H9 (cell line): ENCODE results near the gene ABCG1. TPM values are rescaled to one million over a fixed set of nuclear protein-coding genes. Genes with fewer than 3 reads are reported as not detected.

ENCODE experiments used
- DNase-seq: peaks from one replicate; pipeline ENCODE4 v3.0.0-alpha.2; 2017
- H2AFZ ChIP-seq: one replicate; pipeline ENCODE4 v1.6.1; 2013; ENCODE audit warnings: mild to moderate bottlenecking, low read length, control low read depth, moderate library complexity
- H2AK5ac ChIP-seq: 2 replicates; pipeline ENCODE4 v1.6.1; 2013; ENCODE audit warnings: low read length, control low read depth, mixed read lengths; ENCODE audit not compliant: insufficient read length
- H2BK120ac ChIP-seq: one replicate; pipeline ENCODE4 v1.6.1; 2013; ENCODE audit warnings: low read depth, mild to moderate bottlenecking, low read length, control low read depth, inconsistent platforms; ENCODE audit not compliant: poor library complexity, severe bottlenecking
- H2BK12ac ChIP-seq: 2 replicates; pipeline ENCODE4 v1.6.1; 2013; ENCODE audit warnings: low read length, control low read depth, mixed read lengths, low read depth; ENCODE audit not compliant: insufficient read length
- H2BK15ac ChIP-seq: 2 replicates; pipeline ENCODE4 v1.6.1; 2013; ENCODE audit warnings: low read depth, low read length, control low read depth
- H2BK20ac ChIP-seq: one replicate; pipeline ENCODE4 v1.6.1; 2013; ENCODE audit warnings: low read depth, mild to moderate bottlenecking, low read length, control low read depth, inconsistent platforms; ENCODE audit not compliant: poor library complexity, severe bottlenecking
- H2BK5ac ChIP-seq: 2 replicates; pipeline ENCODE4 v1.6.1; 2013; ENCODE audit warnings: low read length, control low read depth, mixed read lengths; ENCODE audit not compliant: insufficient read length
- H3K14ac ChIP-seq: 2 replicates; pipeline ENCODE4 v1.6.1; 2013; ENCODE audit warnings: low read length, control low read depth; ENCODE audit not compliant: insufficient read depth
- H3K18ac ChIP-seq: 2 replicates; pipeline ENCODE4 v1.6.1; 2013; ENCODE audit warnings: low read depth, mild to moderate bottlenecking, mixed read lengths, low read length, control low read depth; ENCODE audit not compliant: insufficient read length
- H3K23ac ChIP-seq: 2 replicates; pipeline ENCODE4 v1.6.1; 2013; ENCODE audit warnings: low read length, control low read depth, mixed read lengths, low read depth; ENCODE audit not compliant: insufficient read length
- H3K23me2 ChIP-seq: 2 replicates; pipeline ENCODE4 v1.6.1; 2013; ENCODE audit warnings: low read depth, mild to moderate bottlenecking, mixed read lengths, low read length, control low read depth; ENCODE audit not compliant: insufficient read length, poor library complexity, severe bottlenecking
- H3K27ac ChIP-seq: 2 replicates; pipeline ENCODE4 v1.5.1; 2013; ENCODE audit warnings: low read length, control low read depth, mixed read lengths, low read depth; ENCODE audit not compliant: insufficient read length
- H3K27me3 ChIP-seq: 2 replicates; pipeline ENCODE4 v1.6.1; 2013; ENCODE audit warnings: low read length, control low read depth, inconsistent platforms; ENCODE audit not compliant: insufficient read depth
- H3K4ac ChIP-seq: 2 replicates; pipeline ENCODE4 v1.6.1; 2013; ENCODE audit warnings: low read depth, mild to moderate bottlenecking, control low read depth, inconsistent platforms, low read length, moderate library complexity
- H3K4me1 ChIP-seq: 2 replicates; pipeline ENCODE4 v1.6.1; 2013; ENCODE audit warnings: low read length, control low read depth, inconsistent platforms; ENCODE audit not compliant: insufficient read depth
- H3K4me2 ChIP-seq: 2 replicates; pipeline ENCODE4 v1.6.1; 2013; ENCODE audit warnings: low read length, control low read depth, mixed read lengths; ENCODE audit not compliant: insufficient read length, insufficient read depth
- H3K56ac ChIP-seq: 2 replicates; pipeline ENCODE4 v1.6.1; 2013; ENCODE audit warnings: low read depth, mild to moderate bottlenecking, mixed read lengths, low read length, control low read depth; ENCODE audit not compliant: insufficient read length
- H3K79me1 ChIP-seq: 2 replicates; pipeline ENCODE4 v1.6.1; 2013; ENCODE audit warnings: low read depth, mild to moderate bottlenecking, moderate library complexity, low read length, control low read depth, inconsistent platforms; ENCODE audit not compliant: insufficient read depth, poor library complexity, severe bottlenecking
- H3K79me2 ChIP-seq: 2 replicates; pipeline ENCODE4 v1.6.1; 2013; ENCODE audit warnings: low read length, control low read depth, inconsistent platforms; ENCODE audit not compliant: insufficient read depth
- H3K9ac ChIP-seq: 2 replicates; pipeline ENCODE4 v1.6.1; 2013; ENCODE audit warnings: low read length, control low read depth, mixed read lengths; ENCODE audit not compliant: insufficient read length; ENCODE audit errors: extremely low read depth
- H3K9me3 ChIP-seq: one replicate; pipeline ENCODE4 v1.6.1; 2013; ENCODE audit warnings: low read depth, low read length, inconsistent platforms; ENCODE audit not compliant: control insufficient read depth
- H3T11ph ChIP-seq: one replicate; pipeline ENCODE4 v1.6.1; 2013; ENCODE audit warnings: mild to moderate bottlenecking, low read length, control low read depth, inconsistent platforms
- H4K20me1 ChIP-seq: one replicate; pipeline ENCODE4 v1.6.1; 2013; ENCODE audit not compliant: control insufficient read depth, insufficient read length, insufficient read depth
- H4K5ac ChIP-seq: 2 replicates; pipeline ENCODE4 v1.6.1; 2013; ENCODE audit warnings: low read depth, mild to moderate bottlenecking, mixed read lengths, low read length, control low read depth; ENCODE audit not compliant: insufficient read length
- H4K8ac ChIP-seq: replicated peaks from 2 replicates; pipeline ENCODE4 v1.6.1; 2013; ENCODE audit warnings: low read length, control low read depth, mixed read lengths, low read depth; ENCODE audit not compliant: insufficient read length
- H4K91ac ChIP-seq: 2 replicates; pipeline ENCODE4 v1.6.1; 2013; ENCODE audit warnings: low read depth, mild to moderate bottlenecking, moderate library complexity, mixed read lengths, low read length, control low read depth; ENCODE audit not compliant: insufficient read length
- H3K27ac Mint-ChIP-seq, 3 experiments: 2 replicates in 2 of 3; 3 replicates in 1 of 3; pipeline ENCODE4 v1.8.0; 2020 to 2021; ENCODE audit warnings: mixed read lengths in 3 of 3, mild to moderate bottlenecking in 1 of 3, moderate library complexity in 1 of 3
- H3K27me3 Mint-ChIP-seq: 2 replicates; pipeline ENCODE4 v1.8.0; 2021; ENCODE audit warnings: low read depth, mild to moderate bottlenecking, moderate library complexity, mixed read lengths
- H3K36me3 Mint-ChIP-seq, 3 experiments: 2 replicates in 2 of 3; 3 replicates in 1 of 3; pipeline ENCODE4 v1.8.0; 2020 to 2021; ENCODE audit warnings: low read depth in 3 of 3, mixed read lengths in 3 of 3; ENCODE audit not compliant: insufficient read depth in 1 of 3
- H3K4me1 Mint-ChIP-seq, 2 experiments: 2 replicates each; pipeline ENCODE4 v1.8.0; 2020; ENCODE audit warnings: mixed read lengths in 2 of 2
- H3K4me3 Mint-ChIP-seq, 2 experiments: 2 replicates in 1 of 2; 3 replicates in 1 of 2; pipeline ENCODE4 v1.8.0; 2020 to 2021; ENCODE audit warnings: mild to moderate bottlenecking in 2 of 2, mixed read lengths in 2 of 2, moderate library complexity in 1 of 2
- H3K9me3 Mint-ChIP-seq, 2 experiments: 2 replicates in 1 of 2; 3 replicates in 1 of 2; pipeline ENCODE4 v1.8.0; 2020; ENCODE audit warnings: mild to moderate bottlenecking in 2 of 2, mixed read lengths in 2 of 2, moderate library complexity in 1 of 2
- WGBS: extraction: QIAGEN DNeasy Blood & Tissue Kit; methylation state at CpG from one replicate; pipeline ENCODE4 v1.1.7; 2013; ENCODE audit warnings: missing lambda C conversion rate, low lambda C conversion rate, mixed read lengths; ENCODE audit not compliant: insufficient read length; ENCODE audit errors: extremely low coverage; 5-methylcytosine and 5-hydroxymethylcytosine counted together
- total RNA-seq: library from RNA; stranded (reverse); gene quantifications from 2 replicates; pipeline ENCODE4 v1.2.1, GENCODE V29; 2021
- TF ChIP-seq, protein P1 (sequence below): fragments of 200-600 bp; sonication (generic); conservative IDR thresholded peaks from 3 replicates; pipeline ENCODE4 v1.8.0; 2021; ENCODE audit warnings: antibody characterized with exemption, mild to moderate bottlenecking

Gene ABCG1
- total RNA-seq, 1 experiment from 2014 or later: 0.83 TPM

- no peaks in the 10 kb centered on the region for H3K23me2 ChIP-seq
- no peak overlapping the region for H3K27ac ChIP-seq
- H3K4ac ChIP-seq: no peak overlapping the region
- Mint-ChIP-seq H3K4me3 (no peak overlapping the region), H3K9me3 (no peaks in the 10 kb centered on the region; a peak in 1 of 5 replicates), H3K27me3 (peaks cover 75% of the 10 kb centered on the region), H3K4me1 (peaks cover 25 to 34% of the 10 kb centered on the region in 2 experiments), H3K36me3 (peaks cover 0 to 2% (median 0%) of the 10 kb centered on the region in 3 experiments; a peak in 1 of 7 replicates), H3K27ac (peak overlapping the region in 1 of 3 experiments; percentile 27; a peak in 1 of 7 replicates)
- no peak overlapping the region for H2BK120ac ChIP-seq
- peaks cover 7% of the 10 kb centered on the region; the same call in 1 of the 2 replicates for H3K27me3 ChIP-seq
- H3K56ac ChIP-seq: no peak overlapping the region
- H4K91ac ChIP-seq: no peak overlapping the region
- no peak for DNase-seq
- H3T11ph ChIP-seq: no peak overlapping the region
- no peak overlapping the region for H4K8ac ChIP-seq
- no peak overlapping the region for H2BK12ac ChIP-seq
- H2BK20ac ChIP-seq: no peak overlapping the region
- no peak overlapping the region for H3K9ac ChIP-seq
- H2AFZ ChIP-seq: no peak overlapping the region
- H2AK5ac ChIP-seq: no peak overlapping the region
- no peak overlapping the region for H4K5ac ChIP-seq
- no peak overlapping the region for H3K18ac ChIP-seq
- H3K4me1 ChIP-seq: no peaks in the 10 kb centered on the region; the same call in 1 of the 2 replicates
- no CpG with 5 or more reads among the region's 13 CpGs for WGBS
- H3K23ac ChIP-seq: no peak overlapping the region
- H4K20me1 ChIP-seq: no peaks in the 10 kb centered on the region
- no peaks in the 10 kb centered on the region for H3K9me3 ChIP-seq
- H3K4me2 ChIP-seq: no peak overlapping the region
- H2BK15ac ChIP-seq: no peak overlapping the region
- no peak overlapping the region for H3K14ac ChIP-seq
- TF ChIP-seq, protein P1, sequence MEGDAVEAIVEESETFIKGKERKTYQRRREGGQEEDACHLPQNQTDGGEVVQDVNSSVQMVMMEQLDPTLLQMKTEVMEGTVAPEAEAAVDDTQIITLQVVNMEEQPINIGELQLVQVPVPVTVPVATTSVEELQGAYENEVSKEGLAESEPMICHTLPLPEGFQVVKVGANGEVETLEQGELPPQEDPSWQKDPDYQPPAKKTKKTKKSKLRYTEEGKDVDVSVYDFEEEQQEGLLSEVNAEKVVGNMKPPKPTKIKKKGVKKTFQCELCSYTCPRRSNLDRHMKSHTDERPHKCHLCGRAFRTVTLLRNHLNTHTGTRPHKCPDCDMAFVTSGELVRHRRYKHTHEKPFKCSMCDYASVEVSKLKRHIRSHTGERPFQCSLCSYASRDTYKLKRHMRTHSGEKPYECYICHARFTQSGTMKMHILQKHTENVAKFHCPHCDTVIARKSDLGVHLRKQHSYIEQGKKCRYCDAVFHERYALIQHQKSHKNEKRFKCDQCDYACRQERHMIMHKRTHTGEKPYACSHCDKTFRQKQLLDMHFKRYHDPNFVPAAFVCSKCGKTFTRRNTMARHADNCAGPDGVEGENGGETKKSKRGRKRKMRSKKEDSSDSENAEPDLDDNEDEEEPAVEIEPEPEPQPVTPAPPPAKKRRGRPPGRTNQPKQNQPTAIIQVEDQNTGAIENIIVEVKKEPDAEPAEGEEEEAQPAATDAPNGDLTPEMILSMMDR: no peak
- no peaks in the 10 kb centered on the region for H3K79me1 ChIP-seq
- no peaks in the 10 kb centered on the region for H3K79me2 ChIP-seq
- H2BK5ac ChIP-seq: no peak overlapping the region
These were observed 11.7 kb downstream of the ABCG1 start for GRCh38 chr21:42230636-42231035.
